Measurements from ENCODE around the gene PRKCSH. TPM values are rescaled to one million over a fixed set of nuclear protein-coding genes. Genes with fewer than 3 reads are reported as not detected.

PRKCSH gene, protein sequence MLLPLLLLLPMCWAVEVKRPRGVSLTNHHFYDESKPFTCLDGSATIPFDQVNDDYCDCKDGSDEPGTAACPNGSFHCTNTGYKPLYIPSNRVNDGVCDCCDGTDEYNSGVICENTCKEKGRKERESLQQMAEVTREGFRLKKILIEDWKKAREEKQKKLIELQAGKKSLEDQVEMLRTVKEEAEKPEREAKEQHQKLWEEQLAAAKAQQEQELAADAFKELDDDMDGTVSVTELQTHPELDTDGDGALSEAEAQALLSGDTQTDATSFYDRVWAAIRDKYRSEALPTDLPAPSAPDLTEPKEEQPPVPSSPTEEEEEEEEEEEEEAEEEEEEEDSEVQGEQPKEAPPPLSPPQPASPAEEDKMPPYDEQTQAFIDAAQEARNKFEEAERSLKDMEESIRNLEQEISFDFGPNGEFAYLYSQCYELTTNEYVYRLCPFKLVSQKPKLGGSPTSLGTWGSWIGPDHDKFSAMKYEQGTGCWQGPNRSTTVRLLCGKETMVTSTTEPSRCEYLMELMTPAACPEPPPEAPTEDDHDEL
- 198 and 502 TPM in 2 replicates for polyA plus RNA-seq (2012; rRNA removed)
- polyA plus RNA-seq (2012; cell fraction: cytosol; rRNA removed), result 245 and 294 TPM in 2 replicates
- polyA plus RNA-seq (2012; cell fraction: nucleus; rRNA removed), result 658 and 734 TPM in 2 replicates

GRCh38 chr19:11435057-11435832 lies at the start of gene PRKCSH, which contains the start of gene ODAD3:
TSS of gene PRKCSH (plus strand) at chr19:11435635. CDS start at chr19:11436118, 483 bp downstream.
TSS of gene ODAD3 (minus strand) at chr19:11435121. CDS start at chr19:11435016, 105 bp downstream.
- no peaks in the 10 kb centered on the region for H3K9me3 ChIP-seq
- ChIA-PET CTCF (interaction anchor here (0.6 to 3.5 kb wide), 28 partner anchors 8 to 169 kb away, joined by 3 to 54 read pairs (median 4); partner anchors contain the start of genes ELAVL3, EPOR, RGL3 and SWSAP1), POLR2A (interaction anchor here (0.6 to 1.8 kb wide), 7 partner anchors 8 to 60 kb away, joined by 3 to 14 read pairs (median 5); partner anchors contain the start of genes EPOR, RGL3 and SWSAP1)
- no peaks in the 10 kb centered on the region for H4K20me1 ChIP-seq (ENCODE audit: insufficient read depth)
- H3K36me3 ChIP-seq (replicated peaks in 1 of 2; ENCODE audit: control insufficient read depth in 1 of 2, insufficient read depth in 2 of 2, low read length in 1 of 2), result peaks cover 18 to 30% of the 10 kb centered on the region in 2 experiments
- peak; percentile 96 for DNase-seq
- H3F3A ChIP-seq (replicated peaks; ENCODE audit: insufficient read depth), result peaks cover 5% of the 10 kb centered on the region
- H3K9me2 ChIP-seq, result no peaks in the 10 kb centered on the region
- peak within 1 kb of the TSS; percentile 73 for H3K27ac ChIP-seq (ENCODE audit: low read depth in 2 of 2, low read length in 1 of 2)
- peaks cover 5 to 12% of the 10 kb centered on the region in 2 experiments; a peak in 1 of 4 replicates for H3K4me1 ChIP-seq (ENCODE audit: control insufficient read depth in 1 of 2, insufficient read depth in 2 of 2, low read depth in 1 of 2, low read length in 1 of 2)
- H2AFZ ChIP-seq (ENCODE audit: low read depth), result peak within 1 kb of the TSS; percentile 99
- WGBS (ENCODE audit: low lambda C conversion rate), result 0% methylated on average over 19 of the region's 53 CpGs
- H3K4me3 ChIP-seq (ENCODE audit: low read depth in 2 of 2, low read length in 1 of 2), result peak within 1 kb of the TSS; percentile 69 to 83
- peak within 1 kb of the TSS; percentile 76 for H3K9ac ChIP-seq
- peak within 1 kb of the TSS; percentile 99 for H3K4me2 ChIP-seq
- no peaks in the 10 kb centered on the region for H3K27me3 ChIP-seq (ENCODE audit: insufficient read depth)
- H3K79me2 ChIP-seq (ENCODE audit: insufficient read depth), result peaks cover 37% of the 10 kb centered on the region
- TF ChIP-seq, protein P1, sequence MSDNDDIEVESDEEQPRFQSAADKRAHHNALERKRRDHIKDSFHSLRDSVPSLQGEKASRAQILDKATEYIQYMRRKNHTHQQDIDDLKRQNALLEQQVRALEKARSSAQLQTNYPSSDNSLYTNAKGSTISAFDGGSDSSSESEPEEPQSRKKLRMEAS (IDR thresholded peaks at IDR 0.05; ENCODE audit: low read depth), result peak; percentile 66; the same call in 1 of the 2 replicates
- peak; percentile 26 for TF ChIP-seq CHD2 (IDR thresholded peaks at IDR 0.05; ENCODE audit: low read length, partially characterized antibody)
- TF ChIP-seq NRF1 (IDR thresholded peaks at IDR 0.05; ENCODE audit: low read depth, low read length), result peak; percentile 33; the same call in 1 of the 2 replicates
- TF ChIP-seq TEAD4 (IDR thresholded peaks at IDR 0.05; ENCODE audit: borderline replicate concordance, insufficient read depth), result peak; percentile 87
- TF ChIP-seq ELF1 (IDR thresholded peaks at IDR 0.05), result peak; percentile 89
- TF ChIP-seq FOXM1 (IDR thresholded peaks at IDR 0.05; ENCODE audit: low read depth), result no peak
- TF ChIP-seq TCF12 (IDR thresholded peaks at IDR 0.05), result peak; percentile 40; the same call in 1 of the 2 replicates
- TF ChIP-seq USF2 (IDR thresholded peaks at IDR 0.05; ENCODE audit: borderline replicate concordance, low read depth, low read length), result no peak; the same call in 1 of the 2 replicates
- TF ChIP-seq RFX5 (IDR thresholded peaks at IDR 0.05; ENCODE audit: low read length), result peak; percentile 87
- TF ChIP-seq JUND (IDR thresholded peaks at IDR 0.05), result no peak
- TF ChIP-seq, protein P2, sequence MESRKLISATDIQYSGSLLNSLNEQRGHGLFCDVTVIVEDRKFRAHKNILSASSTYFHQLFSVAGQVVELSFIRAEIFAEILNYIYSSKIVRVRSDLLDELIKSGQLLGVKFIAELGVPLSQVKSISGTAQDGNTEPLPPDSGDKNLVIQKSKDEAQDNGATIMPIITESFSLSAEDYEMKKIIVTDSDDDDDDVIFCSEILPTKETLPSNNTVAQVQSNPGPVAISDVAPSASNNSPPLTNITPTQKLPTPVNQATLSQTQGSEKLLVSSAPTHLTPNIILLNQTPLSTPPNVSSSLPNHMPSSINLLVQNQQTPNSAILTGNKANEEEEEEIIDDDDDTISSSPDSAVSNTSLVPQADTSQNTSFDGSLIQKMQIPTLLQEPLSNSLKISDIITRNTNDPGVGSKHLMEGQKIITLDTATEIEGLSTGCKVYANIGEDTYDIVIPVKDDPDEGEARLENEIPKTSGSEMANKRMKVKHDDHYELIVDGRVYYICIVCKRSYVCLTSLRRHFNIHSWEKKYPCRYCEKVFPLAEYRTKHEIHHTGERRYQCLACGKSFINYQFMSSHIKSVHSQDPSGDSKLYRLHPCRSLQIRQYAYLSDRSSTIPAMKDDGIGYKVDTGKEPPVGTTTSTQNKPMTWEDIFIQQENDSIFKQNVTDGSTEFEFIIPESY (IDR thresholded peaks at IDR 0.05; ENCODE audit: borderline replicate concordance, low read depth), result no peak
- TF ChIP-seq MEF2A (IDR thresholded peaks at IDR 0.05; ENCODE audit: borderline replicate concordance, low read depth), result no peak
- no peak for TF ChIP-seq FOXJ3 (CRISPR knock-in tag; IDR thresholded peaks at IDR 0.05)
- no peak for TF ChIP-seq EZH2phosphoT487 (IDR thresholded peaks at IDR 0.05; ENCODE audit: borderline replicate concordance, low read depth)
- no peak for TF ChIP-seq FOSL2 (IDR thresholded peaks at IDR 0.05; ENCODE audit: borderline replicate concordance, low read depth)
- no peak for TF ChIP-seq IRF3 (IDR thresholded peaks at IDR 0.05; ENCODE audit: low read depth, low read length)
- peak; percentile 96 for TF ChIP-seq GABPA (IDR thresholded peaks at IDR 0.05; ENCODE audit: low read depth)
- TF ChIP-seq POLR2AphosphoS5 (IDR thresholded peaks at IDR 0.05; ENCODE audit: low read depth, low read length), result peak; percentile 96
- peak; percentile 76 for TF ChIP-seq SIN3A (IDR thresholded peaks at IDR 0.05; ENCODE audit: borderline replicate concordance, low read depth, low read length)
- TF ChIP-seq NFIC (IDR thresholded peaks at IDR 0.05; ENCODE audit: borderline replicate concordance), result no peak
- TF ChIP-seq USF1 (IDR thresholded peaks at IDR 0.05; ENCODE audit: borderline replicate concordance, low read depth), result peak; percentile 96
- TF ChIP-seq RCOR1 (IDR thresholded peaks at IDR 0.05; ENCODE audit: low read length), result peak; percentile 6
- peak; percentile 88 for TF ChIP-seq MXI1 (IDR thresholded peaks at IDR 0.05; ENCODE audit: low read depth, low read length)

Data from SK-N-SH (cell line).